ENCODE measurements around the gene TAS2R19. TPM values are rescaled to one million over a fixed set of nuclear protein-coding genes. Genes with fewer than 3 reads are reported as not detected.

Gene TAS2R19
- total RNA-seq, 1 donor from 2014 or later, result 1.2 TPM

DNA sequence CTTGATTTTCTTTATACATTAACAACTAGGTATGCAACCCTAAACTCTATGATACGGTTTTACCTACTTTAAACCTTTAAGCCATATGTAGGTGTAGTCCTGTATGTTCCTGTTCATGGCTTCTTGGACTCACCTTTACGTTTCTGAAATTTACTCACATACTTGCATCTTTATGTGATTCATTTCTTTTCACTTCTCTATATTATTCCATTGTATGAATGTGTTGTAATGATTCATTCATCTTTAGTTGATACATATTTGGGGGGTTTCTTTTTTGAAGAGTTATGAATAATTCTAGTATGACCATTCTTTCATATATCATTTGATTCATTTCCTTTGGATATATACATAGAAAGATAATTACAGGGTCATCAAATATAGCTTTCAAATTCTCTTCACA, 33.3 kb downstream of the TAS2R19 start:
- ATAC-seq, result no peak

DNA sequence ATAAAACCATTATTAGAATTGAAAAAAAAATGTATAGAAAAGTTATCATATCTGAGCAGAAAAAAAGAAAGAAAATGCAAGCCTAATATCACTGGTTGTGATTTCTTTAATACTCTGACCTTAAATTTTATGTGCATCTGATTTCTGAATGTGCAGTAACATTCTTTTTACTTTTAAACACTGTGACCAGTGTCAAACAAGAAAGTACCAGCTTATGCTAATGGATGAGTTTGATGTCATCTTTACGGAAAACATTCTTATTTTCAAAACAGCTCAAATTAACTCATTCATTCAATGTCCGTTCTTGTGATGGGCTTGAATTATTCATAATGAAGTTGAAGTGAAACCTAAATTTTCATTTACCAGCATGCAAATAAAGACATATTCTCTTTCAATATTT, 35.6 kb downstream of the TAS2R19 start, which contains the start of gene TAS2R50:
TSS of gene TAS2R50 (minus strand) at position 101 of the 400 bp plus-strand sequence. CDS start at position 49, 52 bp downstream.
- ATAC-seq, result no peak

DNA sequence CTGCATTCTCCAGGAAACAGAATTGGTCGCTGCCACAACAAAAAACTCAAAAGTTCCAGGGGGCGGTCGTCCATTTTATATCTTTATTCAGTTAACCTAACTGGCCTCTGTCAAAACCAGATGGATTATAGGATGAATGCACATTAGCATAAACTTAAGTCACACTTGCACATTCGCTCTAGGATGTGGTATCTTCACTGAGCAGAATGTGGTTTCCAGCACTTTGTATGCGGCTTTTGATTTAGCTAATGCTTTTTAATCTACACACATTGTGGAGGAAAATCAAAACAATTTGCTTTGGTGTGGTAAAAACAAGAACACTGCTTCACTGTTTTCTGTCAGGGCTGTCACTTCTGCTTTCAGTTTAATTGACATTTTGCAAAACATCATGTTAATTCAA, 40.2 kb downstream of the TAS2R19 start:
- ATAC-seq, result no peak

DNA sequence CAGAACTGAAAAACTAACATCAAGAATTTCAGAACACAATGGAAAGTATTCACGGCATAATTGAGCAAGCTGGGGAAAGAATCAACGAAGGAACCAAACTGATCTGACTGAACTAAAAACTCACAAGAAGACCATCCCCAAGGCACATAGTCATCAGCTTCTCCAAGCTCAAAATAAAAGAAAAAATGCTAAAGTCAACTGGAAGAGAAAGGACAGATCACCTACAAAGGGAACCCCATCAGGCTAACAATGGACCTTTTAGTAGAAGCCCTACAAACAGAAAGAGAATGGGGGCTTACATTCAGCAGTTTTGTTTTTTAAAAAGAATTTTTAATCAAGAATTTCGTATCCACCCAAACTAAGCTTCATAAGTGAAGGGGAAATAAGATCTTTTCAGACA, 47.5 kb downstream of the TAS2R19 start:
- ATAC-seq, result no peak

Other genes with a start within 250 kb of the TAS2R19 start
- not detected for gene TAS2R7, start 220.0 kb downstream of the TAS2R19 start, total RNA-seq
- gene TAS2R8, start 215.3 kb downstream of the TAS2R19 start, total RNA-seq, result not detected
- not detected for gene TAS2R9, start 212.5 kb downstream of the TAS2R19 start, total RNA-seq
- gene TAS2R10, start 196.3 kb downstream of the TAS2R19 start, total RNA-seq, result 0.16 TPM
- 0.64 TPM for gene PRR4, start 173.1 kb downstream of the TAS2R19 start, total RNA-seq
- 7.5 TPM for gene PRH1, start 138.4 kb downstream of the TAS2R19 start, total RNA-seq
- gene TAS2R13, start 113.1 kb downstream of the TAS2R19 start, total RNA-seq, result 0.44 TPM
- gene PRH2, start 93.4 kb downstream of the TAS2R19 start, total RNA-seq, result not detected
- gene TAS2R14, start 83.4 kb downstream of the TAS2R19 start, total RNA-seq, result 0.80 TPM
- gene TAS2R50, start 35.7 kb downstream of the TAS2R19 start, total RNA-seq, result 0.68 TPM
- gene TAS2R20, start 24.3 kb downstream of the TAS2R19 start, total RNA-seq, result 0.96 TPM
- 0.92 TPM for gene TAS2R31, start 8.8 kb upstream of the TAS2R19 start, total RNA-seq
- 0.40 TPM for gene TAS2R46, start 39.7 kb upstream of the TAS2R19 start, total RNA-seq
- 0.84 TPM for gene TAS2R43, start 69.7 kb upstream of the TAS2R19 start, total RNA-seq
- gene TAS2R30, start 112.0 kb upstream of the TAS2R19 start, total RNA-seq, result 1.1 TPM
- 4.0 TPM for gene SMIM10L1, start 148.6 kb upstream of the TAS2R19 start, total RNA-seq
- not detected for gene TAS2R42, start 164.3 kb upstream of the TAS2R19 start, total RNA-seq
- not detected for gene PRB3, start 247.1 kb upstream of the TAS2R19 start, total RNA-seq

Data from esophagus mucosa (tissue), 1 donor.